PFSK-1 (cell line): ENCODE measurements around the gene FLNC.

Source experiments
- FOXP2 ChIP-seq: optimal IDR thresholded peaks from 2 replicates; pipeline ENCODE3; 2011; ENCODE audit warnings: borderline replicate concordance, control low read depth, inconsistent platforms; ENCODE audit not compliant: insufficient read depth; ENCODE audit errors: extremely low read length, extremely low read depth
- POLR2AphosphoS5 ChIP-seq: IDR thresholded peaks from 2 replicates; pipeline ENCODE4 v1.6.1; 2012; ENCODE audit warnings: low read depth, mild to moderate bottlenecking, control low read depth, low read length, moderate library complexity
- REST ChIP-seq, 2 experiments: IDR thresholded peaks; 2 replicates each; pipeline versions ENCODE4 v1.6.1 to v1.8.0; 2011 to 2012; ENCODE audit warnings: low read depth in 2 of 2, low read length in 2 of 2, control low read depth in 1 of 2, inconsistent platforms in 1 of 2, mild to moderate bottlenecking in 1 of 2, moderate library complexity in 1 of 2; ENCODE audit not compliant: insufficient read depth in 1 of 2
- SIN3A ChIP-seq: IDR thresholded peaks from 2 replicates; pipeline ENCODE4 v1.6.1; 2012; ENCODE audit warnings: mild to moderate bottlenecking, low read length, moderate library complexity, borderline replicate concordance; ENCODE audit not compliant: insufficient read depth
- TAF1 ChIP-seq: IDR thresholded peaks from 2 replicates; pipeline ENCODE4 v1.6.1; 2012; ENCODE audit warnings: low read length, control low read depth, borderline replicate concordance; ENCODE audit not compliant: insufficient read depth

Gene FLNC

DNA sequence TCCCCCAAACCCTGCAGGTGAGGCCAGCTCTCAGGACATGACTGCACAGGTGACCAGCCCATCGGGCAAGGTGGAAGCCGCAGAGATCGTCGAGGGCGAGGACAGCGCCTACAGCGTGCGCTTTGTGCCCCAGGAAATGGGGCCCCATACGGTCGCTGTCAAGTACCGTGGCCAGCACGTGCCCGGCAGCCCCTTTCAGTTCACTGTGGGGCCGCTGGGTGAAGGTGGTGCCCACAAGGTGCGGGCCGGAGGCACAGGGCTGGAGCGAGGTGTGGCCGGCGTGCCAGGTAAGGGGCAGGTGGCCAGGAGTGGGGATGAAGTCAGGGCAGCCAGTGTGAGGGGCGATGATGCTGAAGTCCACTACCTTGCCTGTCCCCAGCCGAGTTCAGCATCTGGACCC is 24.2 kb downstream of the FLNC start:
- TF ChIP-seq REST (IDR thresholded peaks at IDR 0.05; ENCODE audit: insufficient read depth in 1 of 2, low read depth in 2 of 2, low read length in 2 of 2) (no peak), POLR2AphosphoS5 (no peak), FOXP2 (no peak), TAF1 (no peak), SIN3A (no peak)

GRCh38 chr7:128855559-128855958 is 25.4 kb downstream of the FLNC start:
- TF ChIP-seq TAF1: no peak
- no peak for TF ChIP-seq FOXP2
- TF ChIP-seq REST (IDR thresholded peaks at IDR 0.05; ENCODE audit: insufficient read depth in 1 of 2, low read depth in 2 of 2, low read length in 2 of 2): no peak
- no peak for TF ChIP-seq POLR2AphosphoS5
- no peak for TF ChIP-seq SIN3A

GRCh38 chr7:128856001-128856718 is 26.0 kb downstream of the FLNC start:
- TF ChIP-seq TAF1 (no peak), SIN3A (no peak), REST (IDR thresholded peaks at IDR 0.05; ENCODE audit: insufficient read depth in 1 of 2, low read depth in 2 of 2, low read length in 2 of 2) (no peak), FOXP2 (no peak), POLR2AphosphoS5 (no peak)

- TF ChIP-seq TAF1: no peak
- TF ChIP-seq FOXP2: no peak
- no peak for TF ChIP-seq POLR2AphosphoS5
- no peak for TF ChIP-seq REST (IDR thresholded peaks at IDR 0.05; ENCODE audit: insufficient read depth in 1 of 2, low read depth in 2 of 2, low read length in 2 of 2)
- no peak for TF ChIP-seq SIN3A
These were observed 28.4 kb downstream of the FLNC start for GRCh38 chr7:128858380-128859231.
